Nephron (organoid): ENCODE results near the gene PLEKHH2.

Source experiments
- H3K27ac Mint-ChIP-seq, 3 experiments: 2 replicates each; pipeline ENCODE4 v1.8.0; 2020; ENCODE audit warnings: mixed read lengths in 3 of 3, mild to moderate bottlenecking in 2 of 3, moderate library complexity in 1 of 3
- H3K27me3 Mint-ChIP-seq: 2 replicates; pipeline ENCODE4 v1.8.0; 2021; ENCODE audit warnings: low read depth, mild to moderate bottlenecking, moderate library complexity, mixed read lengths
- H3K36me3 Mint-ChIP-seq: 2 replicates; pipeline ENCODE4 v1.8.0; 2020; ENCODE audit warnings: low read depth, mixed read lengths
- H3K4me1 Mint-ChIP-seq: 2 replicates; pipeline ENCODE4 v1.8.0; 2020; ENCODE audit warnings: mixed read lengths
- H3K4me3 Mint-ChIP-seq, 3 experiments: 2 replicates each; pipeline ENCODE4 v1.8.0; 2020; ENCODE audit warnings: mild to moderate bottlenecking in 3 of 3, mixed read lengths in 3 of 3, moderate library complexity in 2 of 3
- H3K9me3 Mint-ChIP-seq: 2 replicates; pipeline ENCODE4 v1.8.0; 2020; ENCODE audit warnings: mixed read lengths
- TF ChIP-seq, protein P1 (sequence below), 3 experiments: fragments of 200-600 bp; sonication (generic); IDR thresholded peaks; one replicate each; pipeline ENCODE4 v1.5.0; 2021; ENCODE audit warnings: antibody characterized with exemption in 3 of 3; ENCODE audit not compliant: unreplicated experiment in 3 of 3

The PLEKHH2 gene

DNA sequence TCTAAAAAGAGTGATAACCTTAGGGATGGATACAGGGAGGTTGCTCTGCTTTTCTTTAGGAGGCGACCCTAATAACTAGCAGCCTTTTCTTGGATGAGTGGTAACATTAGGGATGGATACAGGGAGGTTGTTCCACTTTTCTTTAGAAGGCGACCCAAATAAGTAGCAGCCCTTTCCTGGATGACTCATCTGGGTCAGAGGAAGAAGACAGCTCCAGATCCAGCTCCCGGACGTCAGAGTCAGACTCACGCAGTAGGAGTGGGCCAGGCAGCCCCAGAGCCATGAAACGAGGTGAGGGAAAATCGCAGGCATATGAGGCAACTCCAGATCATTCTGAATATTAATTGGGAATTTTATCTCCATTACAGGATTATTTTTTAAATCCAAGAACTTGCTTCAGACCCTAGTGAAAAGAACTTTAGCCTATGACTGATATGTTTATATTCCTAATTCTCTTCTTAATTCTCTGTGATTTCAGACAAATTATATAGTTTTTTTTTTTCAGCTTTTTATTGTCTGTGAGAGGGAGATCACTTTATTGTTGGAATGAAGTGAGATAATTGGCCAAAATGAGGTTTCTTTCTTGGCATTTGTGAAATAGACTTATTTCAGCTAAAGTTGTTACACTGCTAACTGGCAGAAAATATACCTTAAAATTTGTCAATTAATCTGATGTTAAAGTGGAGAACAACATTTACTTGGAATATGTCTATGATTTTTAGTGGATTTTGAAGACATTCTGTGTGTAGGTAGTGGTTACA lies 70.4 kb downstream of the PLEKHH2 start:
- Mint-ChIP-seq H3K9me3 (no peaks in the 10 kb centered on the region), H3K4me1 (no peaks in the 10 kb centered on the region), H3K36me3 (no peaks in the 10 kb centered on the region), H3K4me3 (no peak overlapping the region), H3K27me3 (no peaks in the 10 kb centered on the region), H3K27ac (no peak overlapping the region)
- TF ChIP-seq, protein P1, sequence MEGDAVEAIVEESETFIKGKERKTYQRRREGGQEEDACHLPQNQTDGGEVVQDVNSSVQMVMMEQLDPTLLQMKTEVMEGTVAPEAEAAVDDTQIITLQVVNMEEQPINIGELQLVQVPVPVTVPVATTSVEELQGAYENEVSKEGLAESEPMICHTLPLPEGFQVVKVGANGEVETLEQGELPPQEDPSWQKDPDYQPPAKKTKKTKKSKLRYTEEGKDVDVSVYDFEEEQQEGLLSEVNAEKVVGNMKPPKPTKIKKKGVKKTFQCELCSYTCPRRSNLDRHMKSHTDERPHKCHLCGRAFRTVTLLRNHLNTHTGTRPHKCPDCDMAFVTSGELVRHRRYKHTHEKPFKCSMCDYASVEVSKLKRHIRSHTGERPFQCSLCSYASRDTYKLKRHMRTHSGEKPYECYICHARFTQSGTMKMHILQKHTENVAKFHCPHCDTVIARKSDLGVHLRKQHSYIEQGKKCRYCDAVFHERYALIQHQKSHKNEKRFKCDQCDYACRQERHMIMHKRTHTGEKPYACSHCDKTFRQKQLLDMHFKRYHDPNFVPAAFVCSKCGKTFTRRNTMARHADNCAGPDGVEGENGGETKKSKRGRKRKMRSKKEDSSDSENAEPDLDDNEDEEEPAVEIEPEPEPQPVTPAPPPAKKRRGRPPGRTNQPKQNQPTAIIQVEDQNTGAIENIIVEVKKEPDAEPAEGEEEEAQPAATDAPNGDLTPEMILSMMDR (IDR thresholded peaks at IDR 0.05; ENCODE audit: unreplicated experiment in 3 of 3), result no peak

DNA sequence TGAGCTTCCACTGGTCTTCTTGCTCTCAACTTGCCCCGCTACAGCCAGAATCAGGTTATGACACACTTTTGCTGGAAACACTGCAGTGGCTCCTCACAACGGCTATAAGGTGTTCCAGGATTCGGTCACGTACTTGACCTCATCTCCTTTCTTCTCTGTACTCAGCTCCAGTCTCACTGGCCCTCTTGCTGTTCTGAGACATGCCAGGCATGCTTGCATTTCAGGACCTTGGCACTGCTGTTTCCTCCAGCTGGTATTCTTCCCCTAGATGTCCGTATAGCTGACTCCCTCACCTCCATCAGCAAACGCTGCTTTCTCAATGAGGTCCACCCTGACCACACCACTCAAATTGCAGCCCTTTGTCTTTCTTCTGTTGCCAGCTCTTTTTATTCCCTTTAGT lies 71.1 kb downstream of the PLEKHH2 start:
- Mint-ChIP-seq H3K9me3 (no peaks in the 10 kb centered on the region), H3K27me3 (no peaks in the 10 kb centered on the region), H3K4me3 (no peak overlapping the region), H3K36me3 (no peaks in the 10 kb centered on the region), H3K27ac (no peak overlapping the region), H3K4me1 (no peaks in the 10 kb centered on the region)
- TF ChIP-seq, protein P1 (IDR thresholded peaks at IDR 0.05; ENCODE audit: unreplicated experiment in 3 of 3), result no peak

DNA sequence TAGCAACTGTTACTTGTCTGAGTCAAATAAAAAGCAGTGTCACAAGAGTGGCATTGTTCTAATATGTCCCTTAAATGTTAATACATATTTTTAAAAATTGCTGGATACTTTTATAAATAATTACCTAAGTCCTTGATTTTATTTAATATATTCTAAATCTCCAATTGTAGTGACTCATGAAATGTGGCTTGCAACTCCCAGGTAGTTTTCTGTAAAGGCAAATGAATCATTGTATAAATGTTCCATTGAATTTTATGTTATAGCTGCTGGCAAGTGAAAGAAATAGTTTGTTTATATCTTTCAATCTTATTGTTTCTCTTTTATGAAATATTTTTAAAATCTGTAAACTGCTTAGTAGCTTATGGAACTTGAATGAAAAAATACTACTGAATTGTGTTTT lies 71.8 kb downstream of the PLEKHH2 start:
- no peak overlapping the region for H3K27ac Mint-ChIP-seq
- H3K36me3 Mint-ChIP-seq, result no peaks in the 10 kb centered on the region
- TF ChIP-seq, protein P1 (IDR thresholded peaks at IDR 0.05; ENCODE audit: unreplicated experiment in 3 of 3), result no peak
- no peaks in the 10 kb centered on the region for H3K27me3 Mint-ChIP-seq
- H3K9me3 Mint-ChIP-seq, result no peaks in the 10 kb centered on the region
- H3K4me3 Mint-ChIP-seq, result no peak overlapping the region
- peaks cover under 1% of the 10 kb centered on the region for H3K4me1 Mint-ChIP-seq

DNA sequence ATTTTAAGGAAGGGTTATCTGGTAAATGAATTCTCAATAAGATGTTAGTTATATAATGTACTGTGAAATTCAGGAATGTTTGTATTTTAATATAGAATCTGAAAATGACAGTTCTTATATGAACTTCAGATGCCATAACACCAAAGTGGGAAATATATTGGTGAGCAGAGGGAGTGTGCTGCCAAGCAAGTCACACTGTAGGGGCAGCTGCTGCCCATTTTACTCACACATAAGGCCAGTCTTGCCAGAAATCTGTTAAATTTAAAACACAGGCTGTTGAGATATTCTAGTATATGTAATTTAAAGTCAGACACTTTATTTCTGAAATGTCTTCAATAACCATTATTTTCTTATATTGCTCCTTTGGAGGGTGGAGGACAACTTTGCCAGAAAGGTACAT lies 73.8 kb downstream of the PLEKHH2 start:
- no peaks in the 10 kb centered on the region for H3K27me3 Mint-ChIP-seq
- no peaks in the 10 kb centered on the region for H3K36me3 Mint-ChIP-seq
- no peak overlapping the region for H3K27ac Mint-ChIP-seq
- TF ChIP-seq, protein P1 (IDR thresholded peaks at IDR 0.05; ENCODE audit: unreplicated experiment in 3 of 3), result no peak
- H3K4me3 Mint-ChIP-seq, result no peak overlapping the region
- H3K9me3 Mint-ChIP-seq, result no peaks in the 10 kb centered on the region
- H3K4me1 Mint-ChIP-seq, result peaks cover 15% of the 10 kb centered on the region

DNA sequence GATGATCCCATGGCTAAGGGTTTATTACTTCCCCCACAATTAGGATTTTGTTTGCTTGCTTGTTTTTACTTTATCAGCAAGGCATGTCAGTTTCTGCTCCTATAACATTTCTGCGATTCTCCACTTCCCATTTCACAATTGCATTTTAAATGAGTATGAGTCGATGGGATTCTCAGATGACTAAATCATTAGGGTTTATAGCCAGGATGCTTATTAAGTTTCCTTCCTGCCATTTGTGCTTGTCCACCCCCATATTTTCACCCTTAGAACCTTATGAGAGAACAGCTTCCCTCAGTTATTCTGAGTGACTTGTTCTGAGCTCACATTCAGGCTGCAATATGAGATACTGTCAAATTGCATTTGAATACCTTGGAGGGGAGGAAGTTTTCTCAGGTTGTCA lies 77.1 kb downstream of the PLEKHH2 start:
- Mint-ChIP-seq H3K4me1 (peaks cover 15% of the 10 kb centered on the region), H3K9me3 (no peaks in the 10 kb centered on the region), H3K4me3 (no peak overlapping the region), H3K27me3 (no peaks in the 10 kb centered on the region), H3K27ac (peak overlapping the region in 1 of 3 experiments; percentile 21), H3K36me3 (no peaks in the 10 kb centered on the region)
- TF ChIP-seq, protein P1 (IDR thresholded peaks at IDR 0.05; ENCODE audit: unreplicated experiment in 3 of 3), result no peak
